HG03103 (cell line): ENCODE measurements around the gene ADGRG3.

Experiments used
- ATAC-seq: cut with Tn5 transposase; IDR thresholded peaks from one replicate; pipeline ENCODE4 v1.9.1; 2021; ENCODE audit warnings: low read depth; ENCODE audit not compliant: unreplicated experiment

Gene ADGRG3, protein sequence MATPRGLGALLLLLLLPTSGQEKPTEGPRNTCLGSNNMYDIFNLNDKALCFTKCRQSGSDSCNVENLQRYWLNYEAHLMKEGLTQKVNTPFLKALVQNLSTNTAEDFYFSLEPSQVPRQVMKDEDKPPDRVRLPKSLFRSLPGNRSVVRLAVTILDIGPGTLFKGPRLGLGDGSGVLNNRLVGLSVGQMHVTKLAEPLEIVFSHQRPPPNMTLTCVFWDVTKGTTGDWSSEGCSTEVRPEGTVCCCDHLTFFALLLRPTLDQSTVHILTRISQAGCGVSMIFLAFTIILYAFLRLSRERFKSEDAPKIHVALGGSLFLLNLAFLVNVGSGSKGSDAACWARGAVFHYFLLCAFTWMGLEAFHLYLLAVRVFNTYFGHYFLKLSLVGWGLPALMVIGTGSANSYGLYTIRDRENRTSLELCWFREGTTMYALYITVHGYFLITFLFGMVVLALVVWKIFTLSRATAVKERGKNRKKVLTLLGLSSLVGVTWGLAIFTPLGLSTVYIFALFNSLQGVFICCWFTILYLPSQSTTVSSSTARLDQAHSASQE

GRCh38 chr16:57668263-57668571 is at the start of gene ADGRG3:
ADGRG3 (plus strand) TSS chr16:57668306; CDS start chr16:57668348, 42 bp downstream.
- ATAC-seq, result no peak

DNA sequence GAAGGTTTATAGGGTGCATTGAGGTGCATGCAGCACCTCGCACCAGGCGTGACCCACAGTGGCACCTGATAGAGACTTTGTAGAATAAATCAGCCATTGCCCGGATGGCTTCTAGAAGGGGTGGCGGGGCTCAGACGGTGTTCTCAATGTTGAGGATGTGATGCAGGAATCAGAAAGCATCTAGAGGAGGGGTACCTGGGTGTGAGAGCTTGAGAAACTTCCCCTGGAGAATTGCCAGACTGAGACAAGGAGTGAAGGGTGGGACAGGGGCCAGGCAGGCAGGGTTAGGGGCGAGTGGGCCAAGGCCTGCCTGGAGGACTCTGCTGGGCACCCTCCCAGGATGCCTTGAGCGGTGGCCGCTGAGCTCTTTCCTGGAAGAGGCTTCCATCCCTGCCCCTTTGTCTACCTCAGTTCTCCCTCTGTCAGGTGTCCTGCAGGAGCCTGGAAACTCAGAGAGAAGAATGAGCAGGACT is 48.9 kb upstream of the ADGRG3 start:
- no peak for ATAC-seq

GRCh38 chr16:57619606-57620334 is 48.3 kb upstream of the ADGRG3 start:
- no peak for ATAC-seq

DNA sequence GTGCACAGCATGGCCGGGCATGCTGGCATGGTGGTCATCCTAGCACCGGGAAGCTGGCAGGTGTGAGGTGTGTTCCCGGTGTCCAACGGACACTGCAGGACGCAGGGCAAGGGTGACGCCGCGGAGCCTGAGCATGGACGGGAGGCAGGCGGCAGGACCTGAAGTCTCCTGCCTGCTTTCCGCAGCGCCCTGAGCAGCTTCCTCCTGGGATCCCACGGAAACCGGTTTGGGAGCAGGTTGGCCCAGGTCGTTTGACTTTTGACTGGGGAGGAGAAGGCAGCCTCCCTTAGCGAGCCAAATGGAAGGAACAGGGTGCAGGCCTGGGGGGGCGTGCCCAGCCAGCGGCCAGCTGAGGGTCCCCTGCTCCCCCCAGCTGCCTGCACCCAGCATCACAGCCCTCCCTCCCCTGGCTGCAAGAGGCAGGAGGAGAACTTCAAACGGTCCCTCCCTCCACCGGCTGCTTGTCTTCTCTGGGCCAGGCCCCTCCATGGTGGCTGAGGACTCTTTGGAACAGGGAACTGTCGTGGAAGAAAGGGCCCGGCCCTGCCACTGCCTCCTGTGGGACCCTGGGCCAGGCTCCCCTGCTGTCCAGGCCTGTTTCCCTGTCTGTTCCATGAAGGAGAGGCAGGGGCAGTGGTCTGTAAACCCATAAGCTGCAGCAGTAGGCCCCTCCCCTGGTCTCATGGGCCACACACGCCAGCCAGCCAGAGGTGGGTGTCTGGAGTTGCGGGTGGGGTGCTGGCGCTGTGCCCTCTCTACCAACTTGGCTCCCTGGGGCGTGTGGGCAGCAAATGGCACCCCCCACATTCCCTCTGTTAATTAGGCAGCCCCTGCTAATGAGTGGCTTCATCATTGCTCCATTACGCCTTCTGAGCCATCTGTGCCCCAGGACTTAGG is 47.5 kb upstream of the ADGRG3 start:
- no peak for ATAC-seq

GRCh38 chr16:57621521-57622271 is 46.4 kb upstream of the ADGRG3 start:
- ATAC-seq, result no peak

DNA sequence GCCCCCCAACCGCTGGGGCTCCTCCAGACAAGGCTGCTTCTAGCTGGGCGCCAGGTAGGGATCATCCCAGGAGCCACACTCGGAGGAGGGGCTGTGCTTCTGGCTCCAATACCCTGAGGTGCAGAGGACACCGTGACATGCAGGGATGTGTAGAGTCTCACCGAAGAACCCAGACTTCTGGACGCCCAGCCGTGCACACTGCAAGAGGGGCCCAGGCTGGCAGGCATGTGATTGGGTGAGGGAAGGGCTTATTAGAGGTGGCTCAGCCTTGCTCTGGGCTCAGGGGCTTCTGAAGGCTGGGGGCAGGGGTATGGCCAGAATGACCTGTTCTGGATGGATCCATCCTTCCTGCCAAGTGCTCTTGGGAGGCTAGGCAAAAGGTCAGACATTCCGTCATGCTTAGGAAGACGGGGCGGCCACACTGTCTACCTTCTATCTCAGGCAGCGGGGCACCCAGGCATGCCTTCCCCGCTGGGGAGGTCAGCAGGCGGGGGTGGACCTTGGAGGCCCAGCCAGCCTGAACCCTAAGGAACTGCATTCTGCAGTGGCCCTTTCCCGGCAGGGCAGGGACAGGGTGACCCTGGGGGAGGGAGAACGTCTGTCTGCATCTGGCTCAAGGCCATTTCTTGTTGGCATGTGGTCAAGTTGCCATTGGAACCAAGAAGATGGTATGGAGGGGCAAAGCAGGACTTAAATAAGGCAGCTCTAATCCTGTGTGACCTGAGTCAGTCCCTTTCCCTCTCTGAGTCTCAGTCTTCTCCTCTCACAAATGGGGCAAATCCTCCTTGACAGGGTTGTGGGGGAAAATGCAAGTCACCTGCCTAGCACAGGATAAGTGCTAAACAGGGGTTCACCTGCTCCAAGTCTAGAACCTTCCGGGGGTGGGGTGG is 45.5 kb upstream of the ADGRG3 start:
- no peak for ATAC-seq

DNA sequence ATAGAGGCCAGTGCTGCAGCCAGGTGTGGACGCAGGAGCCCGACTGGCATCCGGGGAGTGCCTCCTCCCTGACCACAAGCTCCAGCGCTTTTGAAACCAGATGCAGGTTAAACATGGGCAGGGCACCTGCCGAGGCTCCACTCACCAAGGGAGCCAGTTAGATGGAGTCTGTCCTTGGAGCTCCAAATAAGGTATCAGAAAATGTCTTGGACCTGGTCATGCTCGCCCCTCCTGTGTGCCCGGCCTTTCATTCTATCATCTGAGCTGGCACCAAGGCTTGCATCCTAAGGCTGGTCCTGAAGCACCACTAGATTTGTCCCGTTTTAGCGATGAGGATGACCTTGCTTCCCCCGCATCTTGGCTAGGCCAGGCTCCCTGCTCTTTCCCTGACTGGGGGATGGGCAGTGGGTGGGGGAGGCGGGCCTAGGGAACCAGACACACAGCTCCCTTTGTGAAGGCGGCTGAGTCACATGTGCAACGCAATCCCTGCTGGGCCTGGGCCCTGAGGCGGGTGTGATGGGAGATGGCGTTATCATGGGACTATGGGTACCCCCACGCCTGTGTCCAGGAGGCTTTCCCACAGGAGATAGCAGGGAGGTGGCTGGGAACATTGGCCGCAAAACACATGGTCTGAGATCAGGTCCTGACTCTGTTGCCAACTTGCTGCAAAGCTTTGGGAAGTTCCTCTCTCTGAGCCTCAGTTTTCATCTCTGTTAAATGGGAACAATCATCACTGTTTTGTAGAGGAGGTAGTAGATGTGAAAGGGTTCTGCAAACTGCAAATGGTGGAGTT is 44.7 kb upstream of the ADGRG3 start:
- ATAC-seq, result no peak

DNA sequence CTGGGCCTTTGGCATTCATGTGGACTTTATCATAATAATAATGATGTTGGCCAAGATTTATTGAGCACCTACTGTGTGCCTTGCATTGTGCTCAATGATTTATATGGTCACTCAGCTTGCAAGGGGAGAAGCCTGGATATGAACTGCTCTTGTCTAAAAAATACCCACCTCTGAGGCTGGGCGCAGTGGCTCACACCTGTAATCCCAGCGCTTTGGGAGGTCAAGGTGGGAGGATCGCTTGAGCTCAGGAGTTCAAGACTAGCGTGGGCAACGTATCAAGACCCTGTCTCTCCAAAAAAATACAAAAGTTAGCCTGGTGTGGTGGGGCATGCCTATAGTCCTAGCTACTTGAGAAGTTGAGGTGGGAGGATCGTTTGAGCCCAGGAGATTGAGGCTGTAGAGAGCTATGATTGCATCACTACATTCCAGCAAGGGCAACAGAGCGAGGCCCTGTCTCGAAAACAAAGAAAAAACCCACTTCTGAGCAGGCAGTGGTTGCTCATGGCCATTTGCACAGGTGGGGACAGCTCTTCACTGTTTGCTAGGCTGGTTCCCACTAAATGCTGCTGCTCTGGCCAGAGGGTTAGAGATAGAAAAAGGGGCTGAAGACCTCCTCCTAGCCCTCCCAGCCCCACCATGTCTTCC is 43.9 kb upstream of the ADGRG3 start:
- no peak for ATAC-seq

- no peak for ATAC-seq
Measured at GRCh38 chr16:57624806-57625500, 43.2 kb upstream of the ADGRG3 start.

DNA sequence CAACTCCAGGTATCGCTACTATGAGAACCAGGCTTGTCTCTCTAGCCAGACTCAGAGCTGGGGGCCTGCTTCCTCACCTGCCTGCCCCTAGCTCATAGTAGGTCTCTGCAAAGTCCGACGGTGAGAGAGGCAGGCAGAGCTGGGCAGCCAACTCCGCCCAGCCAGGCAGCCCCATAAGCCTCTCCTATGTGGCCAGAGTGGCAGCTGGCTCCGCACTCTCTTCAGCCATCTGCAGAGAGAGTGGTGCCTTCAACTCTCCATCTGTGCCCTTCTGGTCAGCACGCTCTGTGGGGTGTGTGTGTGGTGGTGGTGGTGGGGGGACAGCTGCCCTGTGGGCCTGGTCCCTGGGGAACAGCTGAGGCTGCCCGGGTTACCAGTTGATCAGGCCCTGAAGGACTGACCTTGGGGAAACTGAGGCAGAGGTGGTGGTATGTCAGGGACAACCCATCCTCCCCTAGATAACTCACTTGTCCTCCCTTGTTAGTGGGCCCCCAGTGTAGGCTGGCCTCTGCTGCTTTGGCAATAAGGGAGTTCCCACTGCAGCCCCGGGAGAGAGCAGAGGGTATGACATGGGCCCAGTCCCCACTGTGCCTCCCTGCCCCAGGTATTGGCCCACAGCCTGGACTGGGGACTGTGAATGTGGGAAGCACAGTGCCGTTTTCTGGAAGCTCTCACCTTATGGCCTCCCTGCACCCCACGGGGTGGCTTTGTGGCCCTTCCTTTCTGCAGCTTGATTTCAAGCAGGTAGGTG is 41.5 kb upstream of the ADGRG3 start:
- no peak for ATAC-seq

GRCh38 chr16:57627184-57627871 is 40.8 kb upstream of the ADGRG3 start:
- no peak for ATAC-seq

DNA sequence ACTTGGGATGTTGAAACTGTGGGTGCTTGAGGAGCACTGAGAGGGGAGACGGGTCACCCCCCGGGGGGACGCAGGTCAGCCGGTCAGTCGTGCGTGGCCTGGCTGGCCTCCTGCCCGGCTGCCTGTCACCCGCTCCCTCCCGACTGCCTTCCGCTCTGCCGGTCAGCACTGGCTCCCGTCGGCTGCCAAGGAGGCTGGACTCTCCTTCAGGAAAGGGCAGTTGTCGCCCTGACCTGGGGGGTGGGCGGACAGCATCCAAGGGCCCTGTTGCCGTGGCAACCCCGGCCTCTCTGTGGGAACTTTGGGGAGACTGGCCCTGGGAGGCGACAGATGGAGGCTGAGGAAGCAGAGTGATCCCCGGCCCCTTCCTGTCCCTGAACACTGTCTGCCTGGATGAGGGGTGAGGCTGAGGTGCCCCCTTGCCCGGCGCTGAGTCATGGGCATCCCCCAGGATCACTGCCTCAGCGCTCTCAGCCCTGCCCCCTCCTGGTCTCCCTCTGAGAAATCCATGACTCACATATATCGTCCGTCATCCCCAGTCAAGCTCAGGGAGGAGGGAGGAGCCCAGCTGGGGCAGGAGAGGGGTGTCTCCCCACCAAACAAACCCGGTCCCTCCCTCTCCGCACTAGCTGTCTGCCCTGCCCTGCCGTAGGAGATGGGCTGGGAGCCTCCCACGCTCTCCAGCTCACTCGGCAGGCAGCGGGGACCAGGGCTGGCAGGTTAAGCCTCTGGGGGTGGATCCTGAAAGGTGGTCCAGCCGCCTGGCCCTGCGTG is 39.9 kb upstream of the ADGRG3 start, which contains the start of gene ADGRG1:
ADGRG1 (plus strand) TSS at position 623 of the 774 bp plus-strand sequence. CDS start 21,658 bp downstream, outside the sequence.
- ATAC-seq, result no peak

GRCh38 chr16:57628783-57629293 is 39.3 kb upstream of the ADGRG3 start:
- no peak for ATAC-seq

- no peak for ATAC-seq
Measured at GRCh38 chr16:57629516-57630406, 38.3 kb upstream of the ADGRG3 start.
